Astrocyte of the spinal cord (primary cell): Measurements from ENCODE around the gene RELCH.
A peak's percentile ranks its signal among the peaks of the same experiment; 100 is the strongest.

ENCODE experiments used
- DNase-seq: peaks from one replicate; pipeline ENCODE4 v3.0.0; 2011; ENCODE audit warnings: low read depth, low spot score
- H3K4me3 ChIP-seq: 2 replicates; pipeline ENCODE4 v1.5.1; 2011; ENCODE audit warnings: low read depth, mild to moderate bottlenecking, low read length, moderate library complexity
- CTCF ChIP-seq: IDR thresholded peaks from 2 replicates; pipeline ENCODE4 v1.5.1; 2012; ENCODE audit warnings: low read depth, mild to moderate bottlenecking, low read length, inconsistent platforms
- in situ Hi-C: cut with HindIII; loops from 2 replicates; pipeline ENCODE4 v1.10.0; 2017; ENCODE audit warnings: low sequenced_read_pairs

RELCH gene

GRCh38 chr18:62332964-62333695, 146.1 kb downstream of the RELCH start:
- no peak overlapping the region for H3K4me3 ChIP-seq
- no peak for DNase-seq
- TF ChIP-seq CTCF, result no peak
- in situ Hi-C loops, result no loop called here

- no peak overlapping the region for H3K4me3 ChIP-seq
- no peak for TF ChIP-seq CTCF
- in situ Hi-C loops, result no loop called here
- DNase-seq, result peak; percentile 48
These were observed 147.1 kb downstream of the RELCH start for GRCh38 chr18:62334120-62334519.

DNA sequence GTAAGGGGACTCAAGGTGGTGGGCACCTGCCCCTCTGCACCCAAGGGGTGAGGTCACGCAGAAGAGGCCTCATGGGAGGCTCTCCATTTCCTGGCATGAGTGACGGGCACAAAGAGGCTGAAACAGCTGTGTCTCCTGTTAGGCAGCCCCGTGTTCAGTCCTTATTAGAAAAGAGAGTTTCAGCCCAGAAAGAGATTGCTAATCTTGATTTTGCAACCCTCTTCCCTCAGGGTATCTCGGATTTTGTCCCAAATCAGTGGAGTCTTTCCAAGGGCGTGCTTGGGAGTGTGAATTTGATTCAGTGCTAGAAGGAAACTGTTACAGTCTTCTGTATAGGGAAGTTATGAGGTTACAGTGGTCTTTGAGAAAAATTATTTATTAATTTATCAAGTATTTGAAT, 148.4 kb downstream of the RELCH start:
- in situ Hi-C loops, result no loop called here
- H3K4me3 ChIP-seq, result no peak overlapping the region

DNA sequence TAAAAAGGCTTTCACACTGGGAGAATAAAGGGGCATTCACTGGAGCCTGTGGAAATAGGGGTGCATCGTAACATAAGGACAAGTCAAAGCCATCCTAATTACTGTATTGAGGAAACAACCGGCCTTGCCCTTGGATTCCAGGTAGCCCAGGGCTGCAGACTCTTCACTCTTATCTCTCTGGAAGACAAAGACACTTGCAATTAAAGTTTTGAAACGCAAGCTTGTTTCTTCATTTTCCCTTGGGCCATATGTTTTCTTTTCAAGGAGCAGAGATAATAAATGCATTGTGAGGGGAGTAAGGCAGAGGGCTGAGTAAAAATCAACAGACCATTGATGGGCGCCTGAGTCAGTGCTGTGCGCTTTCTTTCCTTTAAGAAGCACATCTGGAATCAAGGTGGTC, 149.6 kb downstream of the RELCH start:
- TF ChIP-seq CTCF, result no peak
- in situ Hi-C loops, result no loop called here

More for the DNA sequence above, 148.4 kb downstream of the RELCH start:
- DNase-seq, result no peak
- TF ChIP-seq CTCF, result no peak

DNA sequence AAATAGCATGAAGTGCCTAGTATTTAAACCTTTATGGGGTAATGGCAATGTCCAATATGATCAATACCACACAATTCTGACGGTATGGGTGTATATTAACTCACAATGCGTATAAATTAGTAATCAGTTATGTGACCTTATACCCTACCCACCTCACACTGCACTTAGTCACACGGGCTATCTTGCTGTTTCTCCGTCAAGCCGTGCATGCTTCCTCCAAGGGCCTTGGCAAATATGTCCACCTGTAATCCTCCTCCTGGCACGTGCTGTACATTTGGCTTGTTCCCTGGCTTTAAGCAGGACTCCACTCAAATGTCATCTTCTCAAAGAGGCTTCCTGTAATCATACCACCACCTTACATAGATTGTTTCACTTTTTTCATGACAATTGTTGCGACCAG, 150.3 kb downstream of the RELCH start:
- no peak for DNase-seq
- in situ Hi-C loops, result no loop called here
- no peak for TF ChIP-seq CTCF
- H3K4me3 ChIP-seq, result no peak overlapping the region

More for the DNA sequence above, 149.6 kb downstream of the RELCH start:
- no peak overlapping the region for H3K4me3 ChIP-seq
- no peak for DNase-seq

DNA sequence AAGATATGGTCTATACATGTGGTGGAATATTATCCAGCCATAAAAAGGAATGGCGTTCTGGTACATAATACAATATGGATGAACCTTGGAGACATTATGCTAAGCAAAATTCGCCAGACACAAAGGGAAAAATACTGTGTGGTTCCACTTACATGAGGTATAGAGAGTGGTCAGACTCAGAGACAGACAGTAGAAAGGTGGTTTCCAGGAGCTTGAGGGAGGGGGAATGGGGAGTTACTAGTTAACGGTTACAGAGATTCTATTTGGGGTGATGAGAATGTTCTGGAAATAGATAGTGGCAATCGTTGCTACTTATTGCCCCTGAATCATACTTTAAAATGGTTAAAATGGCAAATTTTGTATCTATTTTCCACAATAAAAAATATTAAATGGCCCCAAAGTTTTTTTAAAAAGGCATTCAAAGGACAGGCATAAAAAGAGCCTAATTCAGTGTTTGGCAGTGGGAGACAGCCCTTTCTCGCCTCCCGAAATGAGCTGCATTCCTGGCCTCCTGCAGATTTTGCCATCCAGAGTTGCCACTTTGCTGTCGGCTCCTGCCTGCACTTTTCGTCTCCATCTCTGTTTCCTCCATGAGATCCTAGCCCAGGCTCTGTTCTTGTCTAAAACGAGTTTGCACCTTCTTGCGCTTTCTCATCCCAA, 151.5 kb downstream of the RELCH start:
- in situ Hi-C loops, result no loop called here
- H3K4me3 ChIP-seq, result no peak overlapping the region
- no peak for DNase-seq
- no peak for TF ChIP-seq CTCF
